GM10266 (cell line): ENCODE results near the gene AQP2.

Source experiments
- DNase-seq: peaks from one replicate; pipeline ENCODE4 v3.0.0; 2012; ENCODE audit errors: extremely low spot score
- CTCF ChIP-seq: IDR thresholded peaks from 2 replicates; pipeline ENCODE4 v1.5.1; 2012; ENCODE audit warnings: mild to moderate bottlenecking, low read depth; ENCODE audit not compliant: control insufficient read depth, insufficient read depth; ENCODE audit errors: missing control alignments

Gene AQP2

GRCh38 chr12:49967777-49968250 lies 17.3 kb downstream of the AQP2 start:
- TF ChIP-seq CTCF, result no peak
- no peak for DNase-seq

GRCh38 chr12:49968471-49968870 lies 17.9 kb downstream of the AQP2 start:
- DNase-seq, result no peak
- TF ChIP-seq CTCF, result no peak

- no peak for TF ChIP-seq CTCF
- DNase-seq, result no peak
Measured at GRCh38 chr12:49969027-49969426, 18.5 kb downstream of the AQP2 start.

- TF ChIP-seq CTCF, result no peak
- no peak for DNase-seq
Measured at GRCh38 chr12:49969651-49970429, 19.3 kb downstream of the AQP2 start.

GRCh38 chr12:49970658-49971057 lies 20.1 kb downstream of the AQP2 start:
- no peak for DNase-seq

GRCh38 chr12:49971141-49971540 lies 20.6 kb downstream of the AQP2 start:
- DNase-seq, result no peak
- TF ChIP-seq CTCF, result no peak

More at GRCh38 chr12:49970658-49971057, 20.1 kb downstream of the AQP2 start:
- TF ChIP-seq CTCF, result no peak

GRCh38 chr12:49972129-49972528 lies 21.6 kb downstream of the AQP2 start:
- no peak for TF ChIP-seq CTCF
- no peak for DNase-seq
